HG02759 (cell line): ENCODE measurements around the gene CLASP1.
"Not testable (repeated sequence)": the region's sequence is repeated elsewhere in the genome, so short reads cannot be mapped to it uniquely, and the experiment has no call there.

Experiments used
- ATAC-seq: cut with Tn5 transposase; IDR thresholded peaks from one replicate; pipeline ENCODE4 v1.9.1; 2021; ENCODE audit warnings: mild to moderate bottlenecking, moderate library complexity; ENCODE audit not compliant: unreplicated experiment

The CLASP1 gene

DNA sequence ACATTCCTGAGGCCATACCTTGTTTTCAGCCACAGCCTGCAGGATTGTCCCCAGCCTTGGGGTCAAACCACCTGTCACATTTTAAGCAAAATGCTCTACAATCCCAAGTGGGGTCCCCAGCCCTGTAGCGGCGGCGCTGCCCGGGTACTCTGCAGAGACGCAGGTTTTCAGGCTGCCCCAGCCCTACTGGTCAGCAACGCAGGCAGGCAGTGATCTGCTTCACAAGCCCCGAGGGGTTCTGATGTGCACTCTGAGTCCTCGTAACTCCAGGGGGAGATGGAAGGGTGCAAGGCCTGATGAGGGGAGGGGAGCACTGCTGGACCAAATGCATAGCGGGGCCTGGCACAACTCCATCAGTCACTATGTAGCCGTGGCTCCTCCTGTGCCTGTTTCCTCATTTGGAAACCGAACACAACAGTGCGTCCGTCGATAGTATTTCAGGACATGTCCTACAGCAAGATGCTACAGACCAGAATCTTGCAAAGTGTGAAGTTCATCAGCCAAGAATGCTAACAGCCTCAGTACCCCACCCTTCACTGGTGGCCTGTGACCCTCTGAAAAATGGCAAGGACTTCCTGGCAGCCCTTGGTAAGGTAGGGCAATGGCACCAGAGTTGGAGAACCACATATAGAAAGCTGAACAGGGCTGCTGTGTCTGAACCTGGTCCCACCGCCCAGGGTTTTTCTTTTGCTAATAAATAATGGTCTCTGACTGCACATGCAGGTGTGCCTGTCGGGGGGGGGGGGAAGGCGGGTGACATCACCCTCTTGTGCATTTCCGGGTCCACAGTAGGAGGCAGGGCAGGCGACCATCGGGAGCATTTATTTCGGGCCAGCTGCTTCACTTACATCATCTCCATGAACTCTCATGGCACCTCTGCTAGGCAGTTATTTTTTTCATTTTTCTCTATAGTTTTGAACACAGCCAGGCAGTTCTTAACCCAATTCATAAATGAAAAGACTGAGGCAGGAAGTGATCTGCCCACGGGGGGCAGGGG is 313.7 kb downstream of the CLASP1 start:
- no peak for ATAC-seq

DNA sequence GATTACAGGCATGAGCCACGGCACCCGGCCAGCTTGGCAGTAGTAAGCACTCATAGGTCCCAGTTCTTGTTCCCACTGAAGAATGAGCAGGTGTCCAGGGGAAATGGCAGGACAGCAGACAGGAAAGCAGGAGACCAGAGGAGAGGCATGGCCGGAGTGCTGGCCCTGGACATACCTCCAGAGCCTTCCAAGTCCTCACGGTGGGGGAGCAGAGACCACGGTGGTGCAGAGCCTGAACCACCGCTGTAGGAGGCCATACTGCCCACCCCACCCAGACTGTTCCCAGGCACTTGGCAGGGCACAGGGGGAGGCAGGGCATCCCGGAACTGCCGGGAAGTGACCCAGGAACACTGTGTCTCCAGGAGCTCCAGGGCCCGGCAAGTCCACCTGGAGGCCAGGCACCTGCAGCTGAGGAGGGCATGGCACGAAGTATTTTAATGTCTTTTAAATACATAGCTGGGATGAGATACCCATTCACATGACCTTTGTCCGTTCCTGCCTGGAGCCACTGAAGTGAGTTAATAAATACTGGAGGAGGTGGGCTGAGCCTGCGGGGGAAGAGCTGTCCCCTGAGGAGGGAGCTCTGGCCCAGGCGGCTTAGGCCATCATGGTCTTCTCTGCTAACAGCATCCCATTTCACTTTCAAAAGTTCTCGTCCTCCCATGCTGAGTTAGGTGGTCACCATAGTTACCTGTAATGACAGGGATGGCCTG is 314.5 kb downstream of the CLASP1 start:
- ATAC-seq, result peak; percentile 3

- ATAC-seq, result peak; percentile 93
Observed at GRCh38 chr2:121333834-121334558, 315.3 kb downstream of the CLASP1 start.

- no peak for ATAC-seq
Observed at GRCh38 chr2:121333231-121333630, 316.0 kb downstream of the CLASP1 start.

DNA sequence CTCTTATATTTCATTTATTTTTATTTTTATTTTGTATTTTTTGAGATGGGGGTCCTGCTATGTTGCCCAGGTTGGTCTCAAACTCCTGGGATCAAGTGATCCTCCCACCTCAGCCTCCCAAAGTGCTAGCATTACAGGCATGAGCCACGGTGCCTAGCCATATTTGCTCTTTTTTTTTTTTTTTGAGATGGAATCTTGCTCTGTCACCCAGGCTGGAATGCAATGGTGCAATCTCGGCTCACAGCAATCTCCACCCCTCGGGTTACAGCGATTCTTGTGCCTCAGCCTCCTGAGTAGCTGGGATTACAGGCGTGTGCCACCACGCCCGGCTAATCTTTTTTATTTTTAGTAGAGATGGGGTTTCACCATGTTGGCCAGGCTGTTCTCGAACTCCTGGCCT is 317.9 kb downstream of the CLASP1 start:
- not testable (repeated sequence) for ATAC-seq

DNA sequence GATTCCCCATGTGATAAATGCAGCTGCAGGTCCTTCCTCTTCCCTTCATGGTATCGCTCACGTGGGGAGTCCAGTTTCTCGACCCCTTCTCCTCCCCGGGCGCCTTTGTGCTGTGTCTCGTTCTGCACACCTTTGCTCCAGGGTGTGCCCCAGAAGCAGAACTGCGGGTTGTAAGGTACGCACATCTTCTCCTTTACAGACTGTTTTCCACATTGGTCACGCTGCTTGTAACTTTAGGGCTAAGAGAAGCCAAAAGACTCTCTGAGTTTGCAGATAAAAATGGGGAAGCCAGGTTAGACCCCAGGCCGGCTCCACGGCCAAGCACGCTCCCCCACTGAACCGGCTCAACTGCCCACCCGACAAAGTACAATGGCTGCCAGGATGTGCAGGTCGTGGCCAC is 318.3 kb downstream of the CLASP1 start:
- ATAC-seq, result no peak

DNA sequence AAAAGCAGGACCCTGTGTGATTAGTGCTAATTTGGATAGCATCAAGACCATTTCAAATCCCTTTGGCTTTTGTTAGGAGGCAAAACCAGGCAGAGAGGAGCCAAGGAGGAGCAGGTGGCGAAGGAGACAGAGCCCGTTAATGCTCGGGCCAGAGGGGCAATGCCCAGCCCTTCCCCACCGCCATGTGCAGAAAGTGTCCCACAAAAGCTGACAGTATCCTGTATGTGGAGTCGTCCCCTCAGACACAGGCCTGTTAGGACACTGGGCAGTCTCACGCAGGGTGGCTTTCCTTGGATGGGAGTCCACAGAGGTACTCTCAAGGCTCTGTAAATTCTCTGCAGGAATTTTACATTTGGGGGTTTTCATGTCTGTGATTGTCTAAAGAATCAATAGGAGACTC is 319.5 kb downstream of the CLASP1 start:
- no peak for ATAC-seq

- no peak for ATAC-seq
Observed at GRCh38 chr2:121326628-121327027, 322.6 kb downstream of the CLASP1 start.

DNA sequence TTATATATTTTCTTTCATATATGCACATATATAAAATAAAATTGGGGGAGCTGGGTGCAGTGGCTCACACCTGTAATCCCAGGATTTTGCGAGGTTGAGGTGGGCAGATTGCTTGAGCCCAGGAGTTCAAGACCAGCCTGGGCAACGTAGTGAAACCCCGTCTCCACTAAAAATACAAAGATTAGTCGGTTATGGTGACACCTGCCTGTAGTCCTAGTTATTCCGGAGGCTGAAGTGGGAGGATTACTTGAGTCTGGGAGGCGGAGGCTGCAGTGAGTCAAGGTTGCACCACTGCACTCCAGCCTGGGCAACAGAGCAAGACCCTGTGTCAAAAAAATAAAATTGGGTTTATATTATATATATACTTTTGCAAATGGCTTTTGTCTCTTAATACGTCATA is 324.7 kb downstream of the CLASP1 start:
- ATAC-seq, result no peak

GRCh38 chr2:121321476-121321875 is 327.8 kb downstream of the CLASP1 start:
- no peak for ATAC-seq

DNA sequence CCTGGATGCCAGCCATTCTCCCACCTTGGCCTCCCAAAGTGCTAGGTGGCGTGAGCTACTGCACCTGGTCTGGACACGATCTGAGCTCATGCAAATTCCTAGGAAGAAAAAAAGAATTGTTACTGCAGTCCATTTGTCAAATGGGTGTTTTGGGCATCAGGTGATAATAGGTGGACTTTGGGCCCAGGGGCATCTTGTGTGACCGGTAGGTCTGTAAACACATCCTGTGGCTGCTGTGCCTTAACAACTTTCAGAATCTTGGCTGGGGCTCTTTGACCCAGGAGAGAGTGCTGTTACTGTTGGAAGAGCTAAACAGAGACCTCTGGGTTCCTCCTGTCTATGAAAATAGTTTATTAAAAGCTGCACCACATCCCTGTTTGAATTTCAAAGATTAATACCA is 329.3 kb downstream of the CLASP1 start:
- no peak for ATAC-seq

GRCh38 chr2:121316986-121317385 is 332.3 kb downstream of the CLASP1 start:
- no peak for ATAC-seq

DNA sequence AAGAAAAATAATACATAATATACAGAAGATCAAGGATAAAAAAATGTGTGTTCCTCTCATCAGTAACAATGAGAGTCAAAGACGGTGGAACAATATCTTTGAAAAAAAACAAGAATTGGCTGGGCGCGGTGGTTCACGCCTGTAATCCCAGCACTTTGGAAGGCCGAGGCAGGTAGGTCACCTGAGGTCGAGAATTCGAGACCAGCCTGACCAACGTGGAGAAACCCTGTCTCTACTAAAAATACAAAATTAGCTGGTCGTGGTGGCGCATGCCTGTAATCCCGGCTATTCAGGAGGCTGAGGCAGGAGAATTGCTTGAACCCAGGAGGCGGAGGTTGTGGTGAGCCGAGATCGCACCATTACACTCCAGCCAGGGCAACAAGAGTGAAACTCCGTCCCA is 335.6 kb downstream of the CLASP1 start:
- ATAC-seq, result not testable (repeated sequence)

GRCh38 chr2:121309801-121310200 is 339.5 kb downstream of the CLASP1 start:
- peak; percentile 67 for ATAC-seq

DNA sequence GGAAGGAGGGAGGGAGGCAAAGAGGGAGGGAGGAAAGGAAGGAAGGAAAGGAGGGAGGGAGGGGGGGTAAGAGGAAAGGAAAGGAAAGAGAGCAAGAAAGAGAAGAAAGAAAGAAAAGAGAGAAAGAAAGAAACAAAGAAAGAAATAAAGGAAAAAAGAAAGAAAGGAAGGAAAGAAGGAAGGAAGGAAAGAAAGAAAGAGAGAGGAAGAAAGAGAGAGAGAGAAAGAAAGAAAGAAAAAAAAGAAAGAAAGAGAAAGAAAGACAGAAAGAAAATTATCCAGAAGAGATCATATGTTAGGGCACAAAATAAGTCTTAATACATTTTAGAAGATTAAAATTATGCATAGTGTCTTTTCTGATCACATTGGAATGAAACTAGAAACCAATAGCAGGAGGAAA is 339.9 kb downstream of the CLASP1 start:
- no peak for ATAC-seq

- ATAC-seq, result no peak
Observed at GRCh38 chr2:121307048-121307447, 342.2 kb downstream of the CLASP1 start.

GRCh38 chr2:121304941-121305340 is 344.3 kb downstream of the CLASP1 start:
- no peak for ATAC-seq

- no peak for ATAC-seq
Observed at GRCh38 chr2:121303531-121304263, 345.6 kb downstream of the CLASP1 start.

- ATAC-seq, result not testable (repeated sequence)
Observed at GRCh38 chr2:121301190-121301589, 348.1 kb downstream of the CLASP1 start.

DNA sequence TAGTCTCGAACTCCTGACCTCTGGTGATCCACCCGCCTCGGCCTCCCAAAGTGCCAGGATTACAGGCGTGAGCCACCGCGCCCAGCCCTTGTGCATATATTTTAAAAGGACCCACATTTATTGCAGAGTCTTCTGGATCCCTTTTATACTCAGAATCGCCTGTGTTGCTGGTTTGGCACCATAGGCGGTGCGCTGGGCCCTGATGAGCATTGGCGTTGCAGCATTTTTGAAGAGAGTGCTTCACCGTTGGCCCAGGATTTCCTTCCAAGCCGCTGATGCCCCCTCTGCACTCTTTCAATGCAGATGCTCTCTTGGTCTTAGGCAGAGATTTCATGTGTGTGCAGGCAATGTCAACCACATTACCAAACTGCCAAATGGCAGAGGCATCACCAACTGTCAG is 350.8 kb downstream of the CLASP1 start:
- ATAC-seq, result no peak

DNA sequence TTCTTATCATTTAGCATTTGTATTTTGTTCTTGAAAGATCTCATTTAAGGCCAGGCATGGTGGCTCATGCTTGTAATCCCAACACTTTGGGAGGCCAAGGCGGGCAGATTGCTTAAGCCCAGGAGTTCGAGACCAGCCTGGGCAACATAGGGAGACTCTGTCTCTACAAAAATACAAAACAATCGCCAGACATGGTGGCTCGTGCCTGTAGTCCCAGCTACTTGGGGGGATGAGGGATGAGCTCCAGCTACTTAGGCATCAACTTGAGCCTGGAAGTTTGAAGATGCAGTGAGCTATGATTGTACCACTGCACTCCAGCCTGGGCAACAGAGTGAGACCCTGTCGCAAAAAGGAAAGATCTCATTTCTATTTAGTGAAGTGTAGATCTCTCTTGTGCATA is 351.4 kb downstream of the CLASP1 start:
- ATAC-seq, result not testable (repeated sequence)
